ENCODE results near the gene RPRD2.
A peak's percentile ranks its signal among the peaks of the same experiment; 100 is the strongest.
"Not testable (repeated sequence)": the region's sequence is repeated elsewhere in the genome, so short reads cannot be mapped to it uniquely, and the experiment has no call there.

RPRD2 gene

DNA sequence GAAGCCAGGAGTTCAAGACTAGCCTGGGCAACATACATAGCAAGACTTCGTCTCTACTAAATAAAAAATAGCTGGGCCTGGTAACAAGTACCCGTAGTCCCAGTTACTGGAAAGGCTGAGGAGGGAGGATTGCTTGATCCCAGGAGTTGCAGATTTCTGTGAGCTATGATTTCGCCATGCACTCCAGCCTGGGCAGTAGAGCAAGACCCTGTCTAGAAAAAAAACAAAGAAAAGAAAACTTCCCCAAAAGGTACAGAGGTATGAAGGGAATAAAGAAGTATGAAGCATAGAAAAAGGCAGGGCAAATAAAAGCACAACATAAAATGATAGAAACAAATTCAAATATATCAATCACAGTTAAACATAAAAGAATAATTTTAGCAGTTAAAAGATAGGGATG lies 28.7 kb downstream of the RPRD2 start:
- no peak for DNase-seq

DNA sequence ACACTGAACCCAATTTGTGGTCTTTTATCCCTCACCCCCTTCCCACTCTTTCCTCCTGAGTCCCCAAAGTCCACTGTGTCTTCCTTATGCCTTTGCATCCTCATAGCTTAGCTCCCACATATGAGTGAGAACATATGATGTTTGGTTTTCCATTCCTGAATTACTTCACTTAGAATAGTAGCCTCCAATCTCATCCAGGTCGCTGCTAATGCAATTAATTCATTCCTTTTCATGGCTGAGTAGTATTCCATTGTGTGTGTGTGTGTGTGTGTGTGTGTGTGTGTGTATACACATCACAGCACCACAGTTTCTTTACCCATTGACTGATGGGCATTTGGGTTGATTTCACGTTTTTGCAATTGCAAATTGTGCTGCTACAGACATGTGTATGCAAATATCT lies 31.2 kb downstream of the RPRD2 start:
- not testable (repeated sequence) for DNase-seq

DNA sequence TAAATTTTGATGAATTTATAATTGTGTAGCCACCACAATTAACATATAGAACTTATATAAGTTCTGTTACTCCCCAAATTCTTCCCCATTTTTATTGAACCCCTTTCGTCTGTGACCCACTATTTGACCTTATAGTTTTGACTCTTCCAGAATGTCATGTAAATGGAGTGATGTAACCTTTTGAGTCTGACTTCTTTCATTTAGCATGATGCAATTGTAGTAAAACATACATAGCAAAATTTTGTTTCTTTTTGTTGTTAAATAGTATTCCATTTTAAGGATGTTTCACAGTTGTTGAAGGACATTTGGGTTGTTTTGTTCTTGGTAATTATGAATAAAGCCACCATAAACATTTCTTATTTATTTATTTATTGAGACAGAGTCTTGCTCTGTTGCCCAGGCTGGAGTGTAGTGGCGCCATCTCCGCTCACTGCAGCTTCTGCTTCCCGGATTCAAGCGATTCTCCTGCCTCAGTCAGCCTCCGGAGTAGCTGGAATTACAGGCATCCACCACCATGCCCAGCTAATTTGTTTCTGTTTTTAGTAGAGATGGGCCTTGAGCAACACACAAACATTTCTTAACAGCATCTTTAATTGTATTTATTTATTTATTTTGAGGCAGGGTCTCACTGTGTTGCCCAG lies 33.6 kb downstream of the RPRD2 start:
- no peak for DNase-seq

DNA sequence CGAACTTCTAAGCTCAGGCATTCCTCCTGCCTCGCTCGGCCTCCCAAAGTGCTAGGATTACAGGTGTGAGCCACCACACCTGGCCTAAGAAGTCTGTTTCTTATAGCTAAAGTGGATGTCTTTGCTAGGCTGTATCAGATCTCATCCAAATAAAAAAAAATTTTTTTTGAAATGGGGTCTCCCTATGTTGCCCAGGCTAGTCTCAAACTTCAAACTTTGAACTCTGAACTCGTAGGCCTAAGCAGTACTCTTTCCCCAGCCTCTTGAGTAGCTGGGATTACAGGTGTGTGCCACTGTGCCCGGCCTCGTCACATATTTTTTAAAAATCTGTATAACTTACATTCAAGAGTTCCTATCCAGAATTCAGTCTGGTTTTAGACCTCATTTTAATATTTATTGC lies 40.5 kb downstream of the RPRD2 start:
- DNase-seq: no peak

DNA sequence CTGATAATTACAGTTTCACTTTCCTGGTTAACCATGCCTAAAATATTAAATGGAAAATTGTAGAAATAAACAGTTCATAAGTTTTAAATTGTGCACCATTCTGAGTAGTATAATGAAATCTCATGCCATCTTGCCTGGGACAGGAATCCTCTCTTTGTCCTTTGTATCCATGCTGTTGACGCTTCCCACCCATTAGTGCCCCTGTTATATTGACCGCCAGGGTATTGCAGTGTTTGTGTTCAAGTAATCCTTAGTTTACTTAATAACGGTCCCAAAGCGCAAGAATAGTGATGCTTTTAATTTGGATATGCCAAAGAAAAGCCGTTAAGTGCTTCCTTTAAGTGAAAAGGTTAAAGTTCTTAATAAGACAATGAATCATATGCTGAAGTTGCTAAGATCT lies 41.7 kb downstream of the RPRD2 start:
- no peak for DNase-seq

DNA sequence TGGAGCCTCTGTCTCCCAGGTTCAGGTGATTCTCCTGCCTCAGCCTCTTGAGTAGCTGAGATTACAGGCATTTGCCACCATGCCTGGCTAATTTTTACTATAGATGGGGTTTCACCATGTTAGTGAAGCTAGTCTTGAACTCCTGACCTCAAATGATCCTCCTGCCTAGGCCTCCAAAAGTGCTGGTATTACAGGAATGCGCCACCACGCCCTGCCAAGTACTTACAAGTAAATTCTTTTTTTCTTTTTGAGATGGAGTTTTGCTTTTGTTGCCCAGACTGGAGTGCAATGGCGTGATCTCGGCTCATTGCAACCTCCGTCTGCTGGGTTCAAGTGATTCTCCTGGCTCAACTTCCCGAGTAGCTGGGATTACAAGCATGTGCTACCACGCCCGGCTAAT lies 42.5 kb downstream of the RPRD2 start:
- no peak for DNase-seq

DNA sequence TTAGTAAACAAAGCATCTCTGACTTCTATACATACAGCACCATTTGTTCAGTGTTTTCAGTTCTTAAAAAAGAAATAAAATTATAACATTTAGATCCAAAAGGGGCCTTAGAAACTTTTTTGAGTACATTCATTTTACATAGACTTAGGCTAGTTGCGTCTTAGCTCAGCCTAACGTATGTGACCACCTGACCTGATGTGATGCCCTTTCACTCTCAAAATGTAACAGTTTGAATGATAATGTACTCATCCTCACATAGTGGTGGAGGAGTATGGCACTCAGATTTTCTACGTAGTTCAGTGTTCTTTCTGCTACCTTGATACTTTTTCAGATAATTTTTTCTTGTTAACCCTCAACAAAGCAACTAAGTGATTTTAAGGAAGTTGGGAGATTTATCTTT lies 43.4 kb downstream of the RPRD2 start:
- no peak for DNase-seq

DNA sequence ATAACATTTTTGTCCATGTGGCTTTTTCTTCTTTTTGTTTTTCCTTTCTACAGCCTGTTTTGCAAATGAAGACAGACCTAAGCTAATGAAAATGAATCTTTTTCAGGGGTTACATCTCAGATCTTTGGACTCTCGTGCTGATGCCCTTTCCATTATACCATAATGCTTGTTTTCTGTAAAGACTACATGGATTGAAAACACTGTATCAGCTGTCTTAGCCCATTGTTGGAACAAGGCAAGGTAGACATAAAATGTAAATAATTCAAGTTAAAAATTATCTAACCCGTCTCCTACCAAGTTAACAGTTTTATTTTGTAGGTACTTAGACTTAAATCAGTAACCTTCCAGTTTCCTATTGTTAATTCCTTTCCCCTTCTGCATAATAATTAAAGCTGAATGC lies 44.9 kb downstream of the RPRD2 start:
- DNase-seq: no peak

DNA sequence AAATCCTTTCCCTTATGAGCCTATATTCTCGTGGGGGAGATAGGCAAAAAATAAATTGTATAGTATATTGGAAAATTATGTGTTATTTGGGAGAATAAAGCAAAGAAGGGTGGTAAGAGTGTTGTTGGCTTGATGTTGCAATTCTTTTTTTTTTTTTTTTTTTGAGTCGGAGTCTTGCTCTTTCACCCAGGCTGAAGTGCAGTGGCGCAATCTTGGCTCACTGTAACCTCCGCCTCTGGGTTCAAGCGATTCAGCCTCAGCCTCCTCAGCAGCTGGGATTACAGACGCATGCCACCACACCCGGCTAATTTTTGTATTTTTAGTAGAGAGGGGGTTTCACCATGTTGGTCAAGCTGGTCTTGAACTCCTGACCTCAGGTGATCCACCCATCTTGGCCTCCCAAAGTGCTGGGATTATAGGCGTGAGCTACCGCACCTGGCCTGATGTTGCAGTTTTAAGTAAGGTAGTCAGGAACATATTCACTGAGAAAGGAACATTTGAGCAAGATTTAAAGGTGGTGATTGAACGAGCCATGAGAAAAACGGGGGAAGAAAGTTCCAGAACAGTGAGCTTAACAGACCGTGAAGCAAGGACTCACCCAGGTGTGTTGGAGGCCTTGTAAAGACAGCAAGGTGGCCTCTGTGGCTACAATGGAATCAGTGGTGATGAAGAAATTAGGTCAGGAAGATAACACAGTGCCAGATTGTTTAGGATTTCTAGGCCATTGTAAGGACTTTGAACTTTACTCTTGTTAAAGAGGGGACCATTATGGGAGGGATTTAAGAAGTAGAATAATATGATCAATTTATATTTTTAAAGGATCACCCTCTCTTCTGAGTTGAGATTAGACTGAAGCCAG lies 45.8 kb downstream of the RPRD2 start:
- no peak for DNase-seq

DNA sequence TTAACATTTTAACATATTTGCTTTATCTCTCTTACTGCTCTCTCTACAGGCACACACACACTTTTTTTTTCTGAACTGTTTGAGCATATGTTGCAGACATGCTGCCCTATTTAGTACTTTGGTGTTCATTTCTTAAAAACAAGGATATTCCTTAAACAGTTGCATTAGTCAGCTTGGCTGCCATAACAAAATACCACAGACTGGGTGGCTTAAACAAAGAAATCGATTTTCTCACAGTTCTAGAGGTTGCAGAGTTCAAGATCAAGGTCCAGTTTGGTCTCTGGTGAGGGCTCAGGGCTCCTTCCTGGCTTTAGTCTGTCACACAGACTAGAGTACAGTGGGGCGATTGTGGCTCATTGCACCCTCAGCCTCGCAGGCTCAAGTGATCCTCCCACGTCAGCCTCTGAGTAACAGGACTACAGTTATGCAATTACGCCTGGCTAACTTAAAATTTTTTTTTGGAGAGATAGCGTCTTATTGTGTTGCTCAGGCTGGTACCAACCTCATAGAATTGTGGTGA lies 46.7 kb downstream of the RPRD2 start:
- DNase-seq: no peak

DNA sequence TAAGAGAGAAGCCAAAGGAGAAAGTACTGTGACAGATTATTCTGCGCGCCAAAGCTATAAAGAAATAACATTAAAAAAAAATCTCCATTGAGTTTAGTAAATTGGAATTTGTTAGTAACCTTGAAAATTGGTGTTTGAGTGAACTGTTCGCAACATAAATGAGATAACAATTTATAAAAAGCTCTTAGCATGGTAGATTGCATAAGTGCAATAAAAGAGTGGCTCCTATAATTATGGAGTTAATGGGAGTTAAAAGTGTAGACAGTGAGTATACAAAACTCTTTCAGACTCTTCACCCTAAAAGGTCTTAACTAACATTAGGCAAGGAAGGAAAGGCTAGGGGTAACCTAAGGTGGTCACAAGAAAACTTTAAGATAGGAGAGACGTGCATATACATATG lies 50.6 kb downstream of the RPRD2 start:
- no peak for DNase-seq

DNA sequence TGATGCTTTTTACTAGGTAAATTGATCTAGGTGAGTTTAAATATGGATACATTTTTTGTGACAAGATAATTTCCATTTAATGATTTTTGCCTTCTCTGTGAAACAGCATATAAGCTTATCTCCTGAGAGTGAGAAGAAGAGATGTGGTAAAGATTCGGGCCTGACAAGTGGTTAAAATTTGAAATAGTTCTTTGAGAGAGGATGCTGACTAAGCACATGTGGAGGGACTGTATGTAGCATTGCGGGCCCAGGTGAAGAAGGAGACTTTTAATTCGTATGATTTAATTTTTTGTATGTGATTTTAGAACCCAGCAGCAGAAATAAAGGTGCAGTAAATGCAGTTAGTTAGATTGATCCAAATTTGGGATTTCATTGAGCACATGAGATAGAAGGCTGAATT lies 51.9 kb downstream of the RPRD2 start:
- no peak for DNase-seq

DNA sequence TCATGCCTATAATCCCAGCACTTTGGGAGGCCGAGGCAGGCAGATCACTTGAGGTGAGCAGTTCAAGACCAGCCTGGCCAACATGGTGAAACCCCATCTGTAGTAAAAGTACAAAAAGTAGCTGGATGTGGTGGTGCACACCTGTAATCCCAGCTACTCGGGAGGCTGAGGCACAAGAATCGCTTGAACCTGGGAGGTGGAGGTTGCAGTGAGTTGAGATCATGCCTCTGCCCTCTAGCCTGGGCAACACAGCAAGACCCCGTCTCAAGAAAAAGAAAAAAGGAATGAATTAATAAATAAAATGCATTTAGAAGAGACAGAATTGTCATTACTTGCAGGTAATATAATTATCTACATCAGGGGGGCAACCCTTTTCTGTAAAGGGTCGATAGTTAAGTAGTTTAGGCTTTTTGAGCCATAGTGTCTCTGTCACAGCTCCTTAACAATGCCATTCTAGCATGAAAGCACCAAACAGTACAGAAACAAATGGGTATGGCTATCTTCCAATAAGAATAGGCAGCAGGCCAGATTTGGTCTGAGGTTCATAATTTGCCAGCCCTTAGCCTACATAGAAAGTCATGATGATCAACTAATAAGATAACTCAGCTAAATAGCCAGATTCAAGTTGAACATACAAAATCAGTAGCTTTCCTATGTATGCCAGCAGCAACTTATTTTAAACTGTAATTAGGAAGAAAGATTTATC lies 56.8 kb downstream of the RPRD2 start:
- DNase-seq: no peak

DNA sequence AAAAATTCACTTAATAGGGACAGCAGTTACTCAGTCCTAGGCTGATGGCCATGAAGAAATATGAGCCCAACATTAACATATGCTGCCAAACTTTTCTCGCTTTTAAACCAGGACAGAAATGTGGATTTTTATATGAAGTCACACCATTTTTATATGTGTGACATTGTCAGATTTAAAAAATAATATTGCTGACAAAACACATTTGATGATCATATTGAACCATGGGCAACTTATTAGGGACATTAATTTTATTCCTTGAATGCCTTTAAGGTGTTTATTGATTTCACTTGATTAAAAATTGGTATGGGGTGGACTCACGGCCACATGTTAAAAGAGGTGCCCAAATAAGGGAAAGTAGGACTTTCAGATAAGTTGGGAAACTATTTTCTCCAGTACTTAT lies 58.6 kb downstream of the RPRD2 start:
- no peak for DNase-seq

DNA sequence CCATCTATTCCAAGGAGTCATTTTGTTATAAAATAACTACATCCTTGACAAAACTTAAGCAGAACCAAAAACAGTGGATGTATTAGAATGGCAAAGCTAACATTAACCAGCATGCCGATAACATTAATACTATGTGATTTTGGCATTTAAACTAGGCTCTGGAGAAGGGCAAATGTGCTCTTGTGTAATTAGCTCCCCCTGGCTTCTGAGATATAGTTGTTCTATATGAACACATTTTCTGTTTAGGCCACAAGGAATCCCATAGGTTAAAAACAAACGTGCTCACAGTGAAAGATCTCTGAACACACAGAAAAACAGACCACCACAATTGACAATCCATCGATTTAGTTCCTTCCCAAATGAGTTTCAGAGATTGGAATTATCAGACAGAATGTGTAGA lies 65.9 kb downstream of the RPRD2 start:
- no peak for DNase-seq

DNA sequence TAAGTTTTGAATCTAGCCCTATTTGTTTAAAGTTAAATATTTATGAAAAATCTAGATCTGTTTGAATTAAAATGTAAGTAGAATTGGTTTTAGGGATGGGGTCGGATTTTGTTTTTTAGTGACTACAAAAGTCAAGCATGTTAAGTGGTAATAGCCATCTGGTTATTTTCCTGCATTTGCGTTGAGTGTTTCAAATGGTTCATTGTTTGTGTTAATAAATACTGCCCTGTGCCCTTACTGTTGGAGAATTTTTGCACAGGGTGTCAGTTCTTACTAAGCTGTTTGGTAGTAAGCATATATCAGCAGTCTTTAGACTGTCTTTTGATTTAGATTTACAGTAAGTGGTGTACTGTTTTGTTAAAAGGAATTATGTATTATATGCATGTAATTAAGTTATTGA lies 77.2 kb downstream of the RPRD2 start:
- DNase-seq: no peak

DNA sequence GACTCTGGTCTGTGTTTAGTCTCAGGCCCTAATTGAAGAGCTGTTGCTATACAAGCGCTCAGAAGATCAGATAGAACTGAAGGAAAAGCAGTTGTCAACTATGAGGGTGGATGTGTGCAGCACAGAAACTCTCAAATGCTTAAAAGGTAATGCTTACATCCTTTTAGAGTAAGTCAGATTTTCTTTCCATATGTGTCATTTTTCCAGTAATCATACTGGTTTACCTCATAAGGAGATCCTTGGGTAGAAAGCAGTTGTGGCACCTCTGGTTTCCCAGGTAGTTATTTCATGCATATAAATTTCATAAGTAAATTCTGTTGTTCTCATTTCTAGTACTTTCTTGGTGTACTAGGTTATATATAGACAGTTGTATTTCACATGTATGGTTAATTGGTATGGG lies 80.3 kb downstream of the RPRD2 start:
- DNase-seq: no peak

DNA sequence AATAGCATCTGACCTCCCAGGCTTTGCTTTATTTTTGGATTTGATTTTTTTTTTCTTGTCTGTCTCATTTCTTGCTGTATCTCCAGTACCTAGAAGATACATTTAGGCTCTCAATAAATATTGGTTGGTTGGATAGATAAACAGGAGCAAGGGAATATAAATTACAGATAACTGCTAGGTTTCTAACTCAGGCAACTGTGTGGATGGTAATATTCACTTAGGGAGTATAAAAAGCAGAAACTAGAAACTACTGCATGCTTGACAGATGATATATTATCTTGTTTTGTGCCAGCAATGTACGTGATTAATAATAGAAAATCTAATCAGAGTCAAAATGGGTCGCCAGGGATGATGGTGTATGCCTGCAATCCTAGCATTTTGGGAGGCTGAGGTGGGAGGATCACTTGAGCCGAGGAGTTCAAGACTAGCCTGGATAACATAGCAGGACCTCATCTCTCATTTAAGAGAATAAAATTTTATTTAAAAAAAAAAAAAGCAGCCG lies 92.2 kb downstream of the RPRD2 start:
- DNase-seq: no peak

DNA sequence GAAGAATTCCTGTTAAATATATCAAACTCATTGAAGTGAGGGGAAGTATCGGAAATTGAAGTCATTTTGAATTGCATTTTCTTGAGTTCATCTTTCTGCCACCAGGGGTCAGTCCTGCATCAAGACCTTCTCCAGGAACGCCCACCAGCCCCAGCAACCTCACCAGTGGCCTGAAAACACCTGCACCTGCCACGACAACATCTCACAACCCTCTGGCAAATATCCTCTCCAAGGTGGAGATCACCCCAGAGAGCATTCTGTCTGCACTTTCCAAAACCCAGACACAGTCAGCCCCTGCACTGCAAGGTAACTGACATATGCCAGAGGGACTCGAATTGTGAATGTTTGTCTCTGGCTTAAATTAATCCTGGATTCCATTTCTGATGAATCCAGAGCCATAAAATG lies 100.5 kb downstream of the RPRD2 start:
- DNase-seq: peak; percentile 37

DNA sequence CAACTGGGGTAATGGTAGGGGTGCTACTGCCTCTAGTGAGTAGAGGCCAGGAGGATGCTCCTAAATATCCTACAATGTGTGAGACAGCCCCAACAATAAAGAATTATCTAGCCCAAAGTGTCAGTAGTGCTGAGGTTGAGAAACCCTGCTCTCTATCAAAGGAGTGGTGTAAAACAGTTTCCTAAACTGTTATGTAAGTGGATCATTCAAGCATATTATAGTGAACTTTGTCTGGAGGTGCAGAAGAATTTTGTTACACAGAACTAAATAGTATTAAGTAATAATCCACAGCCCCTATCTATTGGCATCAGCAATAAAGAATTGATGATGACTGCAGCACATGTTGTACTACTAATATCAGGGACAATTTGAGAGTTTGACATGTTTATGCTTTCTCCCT lies 103.0 kb downstream of the RPRD2 start:
- no peak for DNase-seq

DNA sequence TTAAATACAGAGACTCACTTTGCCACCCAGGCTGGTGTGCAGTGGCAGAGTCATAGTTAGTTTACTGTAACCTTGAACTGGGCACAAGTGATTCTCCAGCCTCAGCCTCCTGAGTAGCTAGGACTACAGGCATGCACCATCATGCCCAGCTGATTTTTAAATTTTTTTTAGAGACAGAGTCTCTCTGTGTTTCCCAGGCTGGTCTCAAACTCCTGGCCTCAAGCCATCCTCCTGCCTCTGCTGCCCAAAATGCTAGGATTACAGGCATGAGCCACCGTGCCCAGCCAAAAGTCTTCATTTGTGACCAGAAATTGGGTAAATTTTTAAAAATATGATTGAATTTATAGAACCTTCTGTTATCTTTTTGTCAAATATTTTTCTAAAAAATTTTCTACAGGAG lies 105.3 kb downstream of the RPRD2 start:
- DNase-seq: no peak

DNA sequence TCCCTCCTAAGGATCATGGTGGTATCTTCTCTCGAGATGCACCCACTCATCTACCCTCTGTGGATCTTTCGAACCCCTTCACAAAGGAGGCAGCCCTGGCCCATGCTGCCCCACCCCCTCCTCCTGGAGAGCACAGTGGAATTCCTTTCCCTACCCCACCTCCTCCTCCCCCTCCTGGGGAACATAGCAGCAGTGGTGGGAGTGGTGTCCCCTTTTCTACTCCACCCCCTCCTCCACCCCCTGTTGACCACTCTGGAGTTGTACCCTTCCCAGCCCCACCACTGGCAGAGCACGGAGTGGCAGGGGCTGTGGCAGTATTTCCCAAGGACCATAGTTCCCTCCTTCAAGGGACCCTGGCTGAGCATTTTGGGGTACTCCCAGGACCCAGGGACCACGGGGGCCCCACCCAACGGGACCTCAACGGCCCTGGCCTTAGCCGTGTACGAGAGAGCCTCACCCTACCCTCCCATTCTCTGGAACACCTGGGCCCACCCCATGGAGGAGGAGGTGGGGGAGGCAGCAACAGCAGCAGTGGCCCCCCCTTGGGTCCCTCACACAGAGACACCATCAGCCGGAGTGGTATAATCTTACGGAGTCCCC lies 108.8 kb downstream of the RPRD2 start:
- no peak for DNase-seq

DNA sequence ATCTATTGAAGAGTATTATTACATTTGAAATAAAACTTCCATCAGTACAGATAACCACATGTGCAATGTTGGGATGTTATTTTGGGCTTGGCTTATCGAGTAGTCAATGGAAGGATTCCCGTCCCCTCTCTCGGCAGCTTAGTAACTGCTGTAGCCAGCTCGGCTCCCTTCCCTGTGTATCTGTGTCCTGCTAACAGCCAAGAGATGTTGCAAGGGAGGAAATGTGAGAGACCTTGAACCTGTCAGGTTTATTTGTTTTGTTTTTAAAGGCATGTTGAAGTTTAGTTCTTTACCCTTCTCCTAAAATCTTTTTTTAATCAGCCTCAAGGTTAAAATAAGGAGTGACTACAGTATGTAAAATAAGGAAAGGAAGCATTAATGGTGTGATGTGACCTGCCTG lies 109.7 kb downstream of the RPRD2 start:
- DNase-seq: no peak
